Measurements from ENCODE around the gene FGF13. TPM values are rescaled to one million over a fixed set of nuclear protein-coding genes. Genes with fewer than 3 reads are reported as not detected.

FGF13 gene
- total RNA-seq, 1 experiment from 2014 or later = not detected

- Histone ChIP-seq H3K9ac (ENCODE audit: low read length) (no peak overlapping the region), H3K9me2 (replicated peaks; ENCODE audit: insufficient read depth, low read length) (no peaks in the 10 kb centered on the region), H3K9me3 (ENCODE audit: low read length) (peaks cover 3% of the 10 kb centered on the region; the same call in 1 of the 2 replicates), H3K4me2 (ENCODE audit: low read depth, low read length, poor library complexity, severe bottlenecking) (no peak overlapping the region), H3K79me2 (ENCODE audit: low read length) (no peaks in the 10 kb centered on the region), H2AFZ (ENCODE audit: low read length) (no peak overlapping the region), H3K36me3 (ENCODE audit: insufficient read depth, low read length) (no peaks in the 10 kb centered on the region), H3K27ac (ENCODE audit: low read length) (no peak overlapping the region), H4K20me1 (ENCODE audit: insufficient read depth, low read depth, low read length) (no peaks in the 10 kb centered on the region), H3K4me1 (ENCODE audit: low read length) (no peaks in the 10 kb centered on the region), H3K27me3 (ENCODE audit: low read length) (no peaks in the 10 kb centered on the region), H3K4me3 (ENCODE audit: low read length) (no peak overlapping the region)
- no peak for DNase-seq
Observed at GRCh38 chrX:138692591-138692990, 18.9 kb downstream of the FGF13 start.

- Histone ChIP-seq H3K27ac (ENCODE audit: low read length) (no peak overlapping the region), H3K36me3 (ENCODE audit: insufficient read depth, low read length) (no peaks in the 10 kb centered on the region), H2AFZ (ENCODE audit: low read length) (no peak overlapping the region), H3K4me3 (ENCODE audit: low read length) (no peak overlapping the region), H3K79me2 (ENCODE audit: low read length) (no peaks in the 10 kb centered on the region), H4K20me1 (ENCODE audit: insufficient read depth, low read depth, low read length) (no peaks in the 10 kb centered on the region), H3K9me3 (ENCODE audit: low read length) (peaks cover 3% of the 10 kb centered on the region; the same call in 1 of the 2 replicates), H3K9ac (ENCODE audit: low read length) (no peak overlapping the region), H3K27me3 (ENCODE audit: low read length) (no peaks in the 10 kb centered on the region), H3K9me2 (replicated peaks; ENCODE audit: insufficient read depth, low read length) (no peaks in the 10 kb centered on the region), H3K4me2 (ENCODE audit: low read depth, low read length, poor library complexity, severe bottlenecking) (no peak overlapping the region), H3K4me1 (ENCODE audit: low read length) (no peaks in the 10 kb centered on the region)
- no peak for DNase-seq
Observed at GRCh38 chrX:138691186-138691585, 20.3 kb downstream of the FGF13 start.

GRCh38 chrX:138690591-138690990 lies 20.9 kb downstream of the FGF13 start:
- Histone ChIP-seq H3K4me1 (ENCODE audit: low read length) (no peaks in the 10 kb centered on the region), H3K9me2 (replicated peaks; ENCODE audit: insufficient read depth, low read length) (no peaks in the 10 kb centered on the region), H3K79me2 (ENCODE audit: low read length) (no peaks in the 10 kb centered on the region), H2AFZ (ENCODE audit: low read length) (no peak overlapping the region), H3K27ac (ENCODE audit: low read length) (no peak overlapping the region), H3K27me3 (ENCODE audit: low read length) (no peaks in the 10 kb centered on the region), H3K4me2 (ENCODE audit: low read depth, low read length, poor library complexity, severe bottlenecking) (no peak overlapping the region), H3K36me3 (ENCODE audit: insufficient read depth, low read length) (no peaks in the 10 kb centered on the region), H4K20me1 (ENCODE audit: insufficient read depth, low read depth, low read length) (no peaks in the 10 kb centered on the region), H3K4me3 (ENCODE audit: low read length) (no peak overlapping the region), H3K9me3 (ENCODE audit: low read length) (peaks cover 3% of the 10 kb centered on the region; the same call in 1 of the 2 replicates), H3K9ac (ENCODE audit: low read length) (no peak overlapping the region)
- DNase-seq = no peak

- H3K9ac ChIP-seq (ENCODE audit: low read length) = no peak overlapping the region
- no peaks in the 10 kb centered on the region for H4K20me1 ChIP-seq (ENCODE audit: insufficient read depth, low read depth, low read length)
- no peak overlapping the region for H2AFZ ChIP-seq (ENCODE audit: low read length)
- H3K36me3 ChIP-seq (ENCODE audit: insufficient read depth, low read length) = no peaks in the 10 kb centered on the region
- no peaks in the 10 kb centered on the region for H3K79me2 ChIP-seq (ENCODE audit: low read length)
- H3K9me3 ChIP-seq (ENCODE audit: low read length) = no peaks in the 10 kb centered on the region
- no peaks in the 10 kb centered on the region for H3K4me1 ChIP-seq (ENCODE audit: low read length)
- no peak overlapping the region for H3K27ac ChIP-seq (ENCODE audit: low read length)
- H3K9me2 ChIP-seq (replicated peaks; ENCODE audit: insufficient read depth, low read length) = no peaks in the 10 kb centered on the region
- no peak overlapping the region for H3K4me2 ChIP-seq (ENCODE audit: low read depth, low read length, poor library complexity, severe bottlenecking)
- no peak overlapping the region for H3K4me3 ChIP-seq (ENCODE audit: low read length)
- DNase-seq = no peak
- no peaks in the 10 kb centered on the region for H3K27me3 ChIP-seq (ENCODE audit: low read length)
Observed at GRCh38 chrX:138683600-138683999, 27.9 kb downstream of the FGF13 start.

GRCh38 chrX:138669693-138670092 lies 41.8 kb downstream of the FGF13 start:
- no peak for DNase-seq
- Histone ChIP-seq H3K9me2 (replicated peaks; ENCODE audit: insufficient read depth, low read length) (no peaks in the 10 kb centered on the region), H4K20me1 (ENCODE audit: insufficient read depth, low read depth, low read length) (no peaks in the 10 kb centered on the region), H3K4me1 (ENCODE audit: low read length) (no peaks in the 10 kb centered on the region), H3K27me3 (ENCODE audit: low read length) (no peaks in the 10 kb centered on the region), H3K4me3 (ENCODE audit: low read length) (no peak overlapping the region), H3K36me3 (ENCODE audit: insufficient read depth, low read length) (no peaks in the 10 kb centered on the region), H2AFZ (ENCODE audit: low read length) (no peak overlapping the region), H3K9ac (ENCODE audit: low read length) (no peak overlapping the region), H3K27ac (ENCODE audit: low read length) (no peak overlapping the region), H3K4me2 (ENCODE audit: low read depth, low read length, poor library complexity, severe bottlenecking) (no peak overlapping the region), H3K9me3 (ENCODE audit: low read length) (peaks cover 11% of the 10 kb centered on the region; the same call in 1 of the 2 replicates), H3K79me2 (ENCODE audit: low read length) (no peaks in the 10 kb centered on the region)

GRCh38 chrX:138664466-138664865 lies 47.1 kb downstream of the FGF13 start:
- Histone ChIP-seq H3K9ac (ENCODE audit: low read length) (no peak overlapping the region), H2AFZ (ENCODE audit: low read length) (no peak overlapping the region), H3K4me1 (ENCODE audit: low read length) (no peaks in the 10 kb centered on the region), H3K4me3 (ENCODE audit: low read length) (no peak overlapping the region), H3K9me2 (replicated peaks; ENCODE audit: insufficient read depth, low read length) (no peaks in the 10 kb centered on the region), H3K9me3 (ENCODE audit: low read length) (peaks cover 12% of the 10 kb centered on the region), H3K27me3 (ENCODE audit: low read length) (no peaks in the 10 kb centered on the region), H3K27ac (ENCODE audit: low read length) (no peak overlapping the region), H3K36me3 (ENCODE audit: insufficient read depth, low read length) (no peaks in the 10 kb centered on the region), H3K4me2 (ENCODE audit: low read depth, low read length, poor library complexity, severe bottlenecking) (no peak overlapping the region), H4K20me1 (ENCODE audit: insufficient read depth, low read depth, low read length) (no peaks in the 10 kb centered on the region), H3K79me2 (ENCODE audit: low read length) (no peaks in the 10 kb centered on the region)
- DNase-seq = no peak

- H2AFZ ChIP-seq (ENCODE audit: low read length) = no peak overlapping the region
- no peak for DNase-seq
- no peaks in the 10 kb centered on the region for H3K79me2 ChIP-seq (ENCODE audit: low read length)
- no peaks in the 10 kb centered on the region for H3K36me3 ChIP-seq (ENCODE audit: insufficient read depth, low read length)
- H3K27me3 ChIP-seq (ENCODE audit: low read length) = no peaks in the 10 kb centered on the region
- H3K27ac ChIP-seq (ENCODE audit: low read length) = no peak overlapping the region
- H3K9ac ChIP-seq (ENCODE audit: low read length) = no peak overlapping the region
- no peaks in the 10 kb centered on the region for H3K4me1 ChIP-seq (ENCODE audit: low read length)
- peaks cover 12% of the 10 kb centered on the region for H3K9me3 ChIP-seq (ENCODE audit: low read length)
- H3K4me3 ChIP-seq (ENCODE audit: low read length) = no peak overlapping the region
- H3K4me2 ChIP-seq (ENCODE audit: low read depth, low read length, poor library complexity, severe bottlenecking) = no peak overlapping the region
- no peaks in the 10 kb centered on the region for H4K20me1 ChIP-seq (ENCODE audit: insufficient read depth, low read depth, low read length)
- H3K9me2 ChIP-seq (replicated peaks; ENCODE audit: insufficient read depth, low read length) = no peaks in the 10 kb centered on the region
Observed at GRCh38 chrX:138664016-138664415, 47.5 kb downstream of the FGF13 start.

- Histone ChIP-seq H3K9me3 (ENCODE audit: low read length) (peaks cover 7% of the 10 kb centered on the region; the same call in 1 of the 2 replicates), H3K4me3 (ENCODE audit: low read length) (no peak overlapping the region), H3K9me2 (replicated peaks; ENCODE audit: insufficient read depth, low read length) (no peaks in the 10 kb centered on the region), H3K27ac (ENCODE audit: low read length) (no peak overlapping the region), H3K4me2 (ENCODE audit: low read depth, low read length, poor library complexity, severe bottlenecking) (no peak overlapping the region), H3K27me3 (ENCODE audit: low read length) (no peaks in the 10 kb centered on the region), H3K4me1 (ENCODE audit: low read length) (no peaks in the 10 kb centered on the region), H3K79me2 (ENCODE audit: low read length) (no peaks in the 10 kb centered on the region), H3K9ac (ENCODE audit: low read length) (no peak overlapping the region), H3K36me3 (ENCODE audit: insufficient read depth, low read length) (no peaks in the 10 kb centered on the region), H4K20me1 (ENCODE audit: insufficient read depth, low read depth, low read length) (no peaks in the 10 kb centered on the region), H2AFZ (ENCODE audit: low read length) (no peak overlapping the region)
- DNase-seq = no peak
Observed at GRCh38 chrX:138651494-138651893, 60.0 kb downstream of the FGF13 start.

GRCh38 chrX:138648568-138648967 lies 62.9 kb downstream of the FGF13 start:
- no peaks in the 10 kb centered on the region for H3K79me2 ChIP-seq (ENCODE audit: low read length)
- no peaks in the 10 kb centered on the region for H3K4me1 ChIP-seq (ENCODE audit: low read length)
- DNase-seq = no peak
- no peaks in the 10 kb centered on the region for H3K36me3 ChIP-seq (ENCODE audit: insufficient read depth, low read length)
- H3K9me3 ChIP-seq (ENCODE audit: low read length) = no peaks in the 10 kb centered on the region
- no peak overlapping the region for H3K27ac ChIP-seq (ENCODE audit: low read length)
- no peak overlapping the region for H3K9ac ChIP-seq (ENCODE audit: low read length)
- no peak overlapping the region for H3K4me2 ChIP-seq (ENCODE audit: low read depth, low read length, poor library complexity, severe bottlenecking)
- H2AFZ ChIP-seq (ENCODE audit: low read length) = no peak overlapping the region
- H3K4me3 ChIP-seq (ENCODE audit: low read length) = no peak overlapping the region
- no peaks in the 10 kb centered on the region for H3K27me3 ChIP-seq (ENCODE audit: low read length)
- no peaks in the 10 kb centered on the region for H3K9me2 ChIP-seq (replicated peaks; ENCODE audit: insufficient read depth, low read length)
- H4K20me1 ChIP-seq (ENCODE audit: insufficient read depth, low read depth, low read length) = no peaks in the 10 kb centered on the region

Measured in Karpas-422 (cell line).